GM18520 (cell line): Measurements from ENCODE around the gene GOLT1B.

Experiments used
- ATAC-seq: cut with Tn5 transposase; IDR thresholded peaks from one replicate; pipeline ENCODE4 v1.9.1; 2021; ENCODE audit not compliant: unreplicated experiment

GOLT1B gene

DNA sequence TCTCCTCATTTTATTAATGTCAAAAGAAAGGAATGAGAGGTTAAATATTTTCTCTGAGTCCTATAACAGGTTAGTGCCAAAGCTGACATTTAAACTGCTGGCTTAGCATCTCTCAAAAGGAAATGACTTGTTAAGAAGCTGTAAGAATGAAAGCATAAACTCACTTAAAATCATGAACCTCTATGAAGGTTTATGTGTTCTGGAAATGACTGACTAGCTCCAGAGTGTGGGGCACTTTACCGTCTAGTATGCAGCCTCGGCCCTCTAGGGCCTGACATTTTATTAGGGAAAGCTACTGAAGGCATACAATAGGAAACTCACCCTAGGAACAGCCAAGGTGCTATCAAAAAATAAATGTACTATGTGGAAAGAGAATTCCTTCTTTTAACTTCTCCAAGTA is 59.6 kb downstream of the GOLT1B start:
- no peak for ATAC-seq

DNA sequence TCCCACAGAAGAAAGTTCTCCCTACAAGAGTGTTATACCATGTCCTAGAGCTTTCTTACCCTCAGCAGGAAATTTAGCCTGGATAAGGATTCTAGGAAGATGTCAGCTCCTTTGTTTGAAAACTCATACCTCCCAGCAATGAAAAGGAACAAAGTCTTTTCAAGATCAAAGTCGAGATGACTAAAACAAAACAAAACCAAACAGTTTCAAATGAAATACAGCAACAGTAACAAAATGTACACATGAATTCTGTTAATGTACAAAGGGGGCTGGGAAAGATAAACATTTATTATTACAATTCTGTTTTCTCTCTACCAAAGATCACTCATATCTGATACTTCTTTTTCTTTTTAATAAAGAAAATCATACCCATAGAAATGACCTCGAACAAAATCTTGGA is 61.3 kb downstream of the GOLT1B start:
- ATAC-seq = no peak

DNA sequence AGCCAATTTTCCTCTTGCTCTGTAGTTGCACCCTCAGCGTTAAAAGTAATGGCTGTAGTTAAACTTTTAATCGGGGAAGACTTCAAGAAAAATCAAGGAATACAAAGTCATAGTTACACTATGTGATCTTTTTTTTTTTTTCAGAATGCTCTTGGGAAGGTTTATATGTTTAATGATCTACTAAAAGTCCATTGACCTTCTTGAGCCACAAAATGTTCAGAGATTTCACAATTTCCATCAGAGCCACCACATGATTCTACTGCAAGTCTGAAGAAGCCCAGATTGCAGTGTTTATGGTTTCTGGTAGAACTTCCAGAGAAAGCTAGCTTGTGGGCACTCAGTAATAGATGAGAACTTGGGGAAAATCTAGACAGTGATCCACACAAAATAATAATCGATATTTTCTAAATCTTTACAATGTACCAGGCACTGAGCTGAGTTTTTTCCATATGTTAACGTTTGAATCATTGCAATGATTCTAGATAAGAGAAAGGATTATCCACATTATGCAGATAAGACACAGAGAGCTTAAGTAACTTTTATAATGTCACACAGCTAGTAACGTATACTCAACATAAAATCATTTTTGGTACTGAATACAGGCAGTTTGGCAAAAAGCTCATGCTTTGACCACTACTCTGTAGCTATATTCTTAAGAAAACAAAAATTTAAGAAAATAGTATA is 64.8 kb downstream of the GOLT1B start:
- ATAC-seq = no peak

DNA sequence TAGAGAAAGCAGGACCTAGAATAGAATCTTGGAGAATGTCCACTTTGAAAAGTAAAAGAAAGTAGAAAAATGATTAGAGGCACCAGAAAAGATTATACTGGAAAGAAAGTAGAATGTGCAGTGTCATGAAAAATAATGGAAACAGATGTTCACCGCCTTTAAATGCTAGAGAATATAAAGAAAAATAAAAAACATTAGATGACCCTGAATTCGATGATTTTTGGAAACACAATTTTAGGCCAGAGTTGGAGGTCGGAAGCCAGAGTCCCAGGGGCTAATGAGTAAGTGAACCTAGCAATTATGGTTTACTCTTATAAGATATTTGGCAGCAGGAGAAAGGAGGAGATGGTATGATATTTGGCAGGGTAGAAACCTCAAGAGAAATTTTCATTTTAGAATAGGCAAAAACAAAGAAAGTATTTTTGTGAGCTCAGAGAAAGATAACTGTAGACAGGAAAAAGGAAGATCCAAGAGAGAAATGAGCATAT is 65.4 kb downstream of the GOLT1B start:
- no peak for ATAC-seq
